ENCODE data around the gene SLC27A5. TPM values are rescaled to one million over a fixed set of nuclear protein-coding genes. Genes with fewer than 3 reads are reported as not detected.

Gene SLC27A5
- polyA plus RNA-seq, 1 of the 3 experiments (the other 2 are of a cell fraction): 57.3 TPM

GRCh38 chr19:58519355-58520256 lies 7.8 kb upstream of the SLC27A5 start, which contains the start of gene ZBTB45 (continued):
- TF ChIP-seq, protein P1, sequence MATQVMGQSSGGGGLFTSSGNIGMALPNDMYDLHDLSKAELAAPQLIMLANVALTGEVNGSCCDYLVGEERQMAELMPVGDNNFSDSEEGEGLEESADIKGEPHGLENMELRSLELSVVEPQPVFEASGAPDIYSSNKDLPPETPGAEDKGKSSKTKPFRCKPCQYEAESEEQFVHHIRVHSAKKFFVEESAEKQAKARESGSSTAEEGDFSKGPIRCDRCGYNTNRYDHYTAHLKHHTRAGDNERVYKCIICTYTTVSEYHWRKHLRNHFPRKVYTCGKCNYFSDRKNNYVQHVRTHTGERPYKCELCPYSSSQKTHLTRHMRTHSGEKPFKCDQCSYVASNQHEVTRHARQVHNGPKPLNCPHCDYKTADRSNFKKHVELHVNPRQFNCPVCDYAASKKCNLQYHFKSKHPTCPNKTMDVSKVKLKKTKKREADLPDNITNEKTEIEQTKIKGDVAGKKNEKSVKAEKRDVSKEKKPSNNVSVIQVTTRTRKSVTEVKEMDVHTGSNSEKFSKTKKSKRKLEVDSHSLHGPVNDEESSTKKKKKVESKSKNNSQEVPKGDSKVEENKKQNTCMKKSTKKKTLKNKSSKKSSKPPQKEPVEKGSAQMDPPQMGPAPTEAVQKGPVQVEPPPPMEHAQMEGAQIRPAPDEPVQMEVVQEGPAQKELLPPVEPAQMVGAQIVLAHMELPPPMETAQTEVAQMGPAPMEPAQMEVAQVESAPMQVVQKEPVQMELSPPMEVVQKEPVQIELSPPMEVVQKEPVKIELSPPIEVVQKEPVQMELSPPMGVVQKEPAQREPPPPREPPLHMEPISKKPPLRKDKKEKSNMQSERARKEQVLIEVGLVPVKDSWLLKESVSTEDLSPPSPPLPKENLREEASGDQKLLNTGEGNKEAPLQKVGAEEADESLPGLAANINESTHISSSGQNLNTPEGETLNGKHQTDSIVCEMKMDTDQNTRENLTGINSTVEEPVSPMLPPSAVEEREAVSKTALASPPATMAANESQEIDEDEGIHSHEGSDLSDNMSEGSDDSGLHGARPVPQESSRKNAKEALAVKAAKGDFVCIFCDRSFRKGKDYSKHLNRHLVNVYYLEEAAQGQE (IDR thresholded peaks at IDR 0.05; ENCODE audit: low read depth, low read length): 0 out of 2 replicates have a peak, but pooled peaks have one; percentile 39
- TF ChIP-seq FOXJ3 (CRISPR knock-in tag; IDR thresholded peaks at IDR 0.05): no peak; the same call in 1 of the 2 replicates
- TF ChIP-seq RFX5 (IDR thresholded peaks at IDR 0.05; ENCODE audit: low read length): 0 out of 2 replicates have a peak, but pooled peaks have one; percentile 17
- peak; percentile 88 for TF ChIP-seq SIN3A (IDR thresholded peaks at IDR 0.05; ENCODE audit: borderline replicate concordance, low read depth, low read length)
- peak; percentile 88 for TF ChIP-seq YY1 (IDR thresholded peaks at IDR 0.05; ENCODE audit: low read depth)
- TF ChIP-seq, protein P2, sequence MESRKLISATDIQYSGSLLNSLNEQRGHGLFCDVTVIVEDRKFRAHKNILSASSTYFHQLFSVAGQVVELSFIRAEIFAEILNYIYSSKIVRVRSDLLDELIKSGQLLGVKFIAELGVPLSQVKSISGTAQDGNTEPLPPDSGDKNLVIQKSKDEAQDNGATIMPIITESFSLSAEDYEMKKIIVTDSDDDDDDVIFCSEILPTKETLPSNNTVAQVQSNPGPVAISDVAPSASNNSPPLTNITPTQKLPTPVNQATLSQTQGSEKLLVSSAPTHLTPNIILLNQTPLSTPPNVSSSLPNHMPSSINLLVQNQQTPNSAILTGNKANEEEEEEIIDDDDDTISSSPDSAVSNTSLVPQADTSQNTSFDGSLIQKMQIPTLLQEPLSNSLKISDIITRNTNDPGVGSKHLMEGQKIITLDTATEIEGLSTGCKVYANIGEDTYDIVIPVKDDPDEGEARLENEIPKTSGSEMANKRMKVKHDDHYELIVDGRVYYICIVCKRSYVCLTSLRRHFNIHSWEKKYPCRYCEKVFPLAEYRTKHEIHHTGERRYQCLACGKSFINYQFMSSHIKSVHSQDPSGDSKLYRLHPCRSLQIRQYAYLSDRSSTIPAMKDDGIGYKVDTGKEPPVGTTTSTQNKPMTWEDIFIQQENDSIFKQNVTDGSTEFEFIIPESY (IDR thresholded peaks at IDR 0.05; ENCODE audit: borderline replicate concordance, low read depth): no peak; the same call in 1 of the 2 replicates
- 0 out of 2 replicates have a peak, but pooled peaks have one; percentile 34 for TF ChIP-seq TEAD4 (IDR thresholded peaks at IDR 0.05; ENCODE audit: borderline replicate concordance, insufficient read depth)
- TF ChIP-seq, protein P3, sequence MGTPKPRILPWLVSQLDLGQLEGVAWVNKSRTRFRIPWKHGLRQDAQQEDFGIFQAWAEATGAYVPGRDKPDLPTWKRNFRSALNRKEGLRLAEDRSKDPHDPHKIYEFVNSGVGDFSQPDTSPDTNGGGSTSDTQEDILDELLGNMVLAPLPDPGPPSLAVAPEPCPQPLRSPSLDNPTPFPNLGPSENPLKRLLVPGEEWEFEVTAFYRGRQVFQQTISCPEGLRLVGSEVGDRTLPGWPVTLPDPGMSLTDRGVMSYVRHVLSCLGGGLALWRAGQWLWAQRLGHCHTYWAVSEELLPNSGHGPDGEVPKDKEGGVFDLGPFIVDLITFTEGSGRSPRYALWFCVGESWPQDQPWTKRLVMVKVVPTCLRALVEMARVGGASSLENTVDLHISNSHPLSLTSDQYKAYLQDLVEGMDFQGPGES (IDR thresholded peaks at IDR 0.05; ENCODE audit: low read depth, low read length): peak; percentile 51
- no peak for TF ChIP-seq MEF2A (IDR thresholded peaks at IDR 0.05; ENCODE audit: borderline replicate concordance, low read depth)
- no peak for TF ChIP-seq USF2 (IDR thresholded peaks at IDR 0.05; ENCODE audit: borderline replicate concordance, low read depth, low read length)
- peak; percentile 74 for TF ChIP-seq RCOR1 (IDR thresholded peaks at IDR 0.05; ENCODE audit: low read length)
- peak; percentile 14 to 56; a peak in 2 of 4 replicates for TF ChIP-seq EP300 (IDR thresholded peaks at IDR 0.05; ENCODE audit: borderline replicate concordance in 1 of 2, low read depth in 1 of 2, low read length in 1 of 2)
- peak; percentile 92 for TF ChIP-seq POLR2AphosphoS5 (IDR thresholded peaks at IDR 0.05; ENCODE audit: low read depth, low read length)
- TF ChIP-seq EZH2phosphoT487 (IDR thresholded peaks at IDR 0.05; ENCODE audit: borderline replicate concordance, low read depth): no peak
- TF ChIP-seq CHD2 (IDR thresholded peaks at IDR 0.05; ENCODE audit: low read length, partially characterized antibody): peak; percentile 89

All from SK-N-SH (cell line).